Psoas muscle (tissue), 8 donors: Measurements from ENCODE around the gene UTP18. TPM values are rescaled to one million over a fixed set of nuclear protein-coding genes. Genes with fewer than 3 reads are reported as not detected.

Source experiments
- ATAC-seq, 4 donors: fragments of 200-7000 bp; cut with Tn5 transposase; one replicate each; pipeline ENCODE4 v1.9.1; 2020; ENCODE audit warnings: moderate library complexity in 3 of 4, mild to moderate bottlenecking in 2 of 4
- DNase-seq, 2 donors: peaks; one replicate each; pipeline ENCODE4 v3.0.0-alpha.2; 2020
- H3K27ac ChIP-seq: fragments of 200-600 bp; one replicate; pipeline ENCODE4 v1.8.0; 2022
- H3K27me3 ChIP-seq, 3 donors: fragments of 200-600 bp in 1 of 3; one replicate each; pipeline versions ENCODE4 v1.6.1 to v1.8.0; 2013 to 2022; ENCODE audit warnings: low read length in 2 of 3, mild to moderate bottlenecking in 2 of 3, moderate library complexity in 1 of 3; ENCODE audit not compliant: insufficient read depth in 3 of 3
- H3K36me3 ChIP-seq, 2 donors: fragments of 200-600 bp in 1 of 2; one replicate each; pipeline versions ENCODE4 v1.6.1 to v1.8.0; 2013 to 2022; ENCODE audit warnings: low read depth in 1 of 2, mild to moderate bottlenecking in 1 of 2, moderate library complexity in 1 of 2; ENCODE audit not compliant: insufficient read depth in 1 of 2
- H3K4me1 ChIP-seq: fragments of 200-600 bp; one replicate; pipeline ENCODE4 v1.8.0; 2022
- H3K4me3 ChIP-seq: fragments of 200-600 bp; one replicate; pipeline ENCODE4 v1.8.0; 2022; ENCODE audit warnings: mild to moderate bottlenecking
- H3K9me3 ChIP-seq: fragments of 200-600 bp; one replicate; pipeline ENCODE4 v1.8.0; 2022
- CTCF ChIP-seq: fragments of 200-600 bp; IDR thresholded peaks from one replicate; pipeline ENCODE4 v1.8.0; 2022; ENCODE audit warnings: antibody characterized with exemption
- WGBS, 3 donors: extraction: QIAGEN DNeasy Blood & Tissue Kit; methylation state at CpG; one replicate each; pipeline versions ENCODE4 v1.1.6 to v1.1.7; 2013; 5-methylcytosine and 5-hydroxymethylcytosine counted together
- intact Hi-C, 2 donors: fragments of 100-400 bp; cut with DNase I; formaldehyde crosslinking; loops; one replicate each; pipeline versions ENCODE4 v1.11.0 to v1.14.2; 2022
- long read RNA-seq, 2 donors: library from polyadenylated mRNA; unstranded; transcript quantifications; one replicate each; pipeline ENCODE4 v2.0.0, GENCODE V29; 2021
- polyA plus RNA-seq, 3 donors: library from polyadenylated mRNA; stranded (reverse); fragments of 200-250 nt; gene quantifications; one replicate each; pipeline ENCODE4 v1.2.3, GENCODE V29; 2013
- total RNA-seq, 4 donors: library from RNA; stranded (reverse); fragmentation: NEBNext Ultra II Directional in 2 of 4; extraction: Animal tissue kit (Norgen Biotek cat#: 25700) in 2 of 4; gene quantifications; one replicate each; pipeline versions ENCODE4 v1.2.1 to v1.2.4, GENCODE V29; 2021 to 2023
- donor health status: healthy with polysubstance abuse.
- donor health status: DM: no; HTN: no; CAD: no; lungs with moderate emphysema.
- donor health status: Bipolar disorder and iron deficiency.
- donor health status: healthy.
- donor health status: DM: yes; HTN: yes; CAD: no.
- donor health status: DM: no; HTN: no; CAD: no.
- donor health status: DM: no; HTN: no; CAD: no.
- donor health status: DM: yes; HTN: yes; CAD: no.

The UTP18 gene
- 10 to 100 TPM; 13.1 to 24.6 (median 20.2) TPM for total RNA-seq
- 10 to 100 TPM; 22.3 to 32.5 (median 27.1) TPM for polyA plus RNA-seq
- long read RNA-seq, donor 1, transcript UTP18-201 (14 exons, 1,894 nt): major isoform, 20 of 24 reads
- long read RNA-seq, donor 1, partial matches to known transcripts: 0 of 24 reads
- long read RNA-seq, donor 1, other reads (novel, unspliced or antisense): 4 of 24 reads
- long read RNA-seq, donor 2, transcript UTP18-201 (14 exons, 1,894 nt): major isoform, 36 of 41 reads
- long read RNA-seq, donor 2, partial matches to known transcripts: 0 of 41 reads
- long read RNA-seq, donor 2, other reads (novel, unspliced or antisense): 5 of 41 reads

DNA sequence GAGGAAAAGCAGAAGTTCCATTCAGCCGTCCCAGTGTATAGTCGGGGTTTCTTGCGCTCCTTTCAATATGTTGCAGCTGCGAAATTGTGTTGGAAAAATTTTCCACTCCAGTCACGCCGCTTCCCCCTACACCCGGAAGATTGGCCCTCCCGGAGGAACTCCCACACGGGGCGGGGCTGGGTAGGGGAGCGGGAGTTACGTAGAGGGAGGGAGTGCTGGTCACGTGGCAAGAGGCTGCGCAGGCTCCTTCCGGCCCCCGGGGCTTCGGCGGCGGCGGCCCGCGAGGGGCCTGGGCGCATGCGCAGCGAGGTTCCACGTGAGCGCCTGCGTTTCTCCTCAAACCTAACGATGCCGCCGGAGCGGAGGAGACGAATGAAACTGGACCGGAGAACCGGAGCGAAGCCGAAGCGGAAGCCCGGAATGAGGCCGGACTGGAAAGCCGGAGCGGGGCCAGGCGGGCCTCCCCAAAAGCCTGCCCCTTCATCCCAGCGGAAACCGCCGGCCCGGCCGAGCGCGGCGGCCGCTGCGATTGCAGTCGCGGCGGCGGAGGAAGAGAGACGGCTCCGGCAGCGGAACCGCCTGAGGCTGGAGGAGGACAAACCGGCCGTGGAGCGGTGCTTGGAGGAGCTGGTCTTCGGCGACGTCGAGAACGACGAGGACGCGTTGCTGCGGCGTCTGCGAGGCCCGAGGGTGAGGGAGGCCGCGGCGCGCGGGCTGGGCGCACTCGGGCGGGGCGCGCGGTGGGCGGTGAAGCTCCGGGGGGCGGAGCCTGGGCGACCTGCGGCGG lies at the start of gene UTP18:
UTP18 (plus strand) TSS at position 310 of the 787 bp plus-strand sequence; CDS start at position 349, 39 bp downstream.
- peak; percentile 97 to 99 for DNase-seq
- Histone ChIP-seq H3K36me3 (peaks cover 0 to 52% of the 10 kb centered on the region in 2 donors), H3K27me3 (no peaks in the 10 kb centered on the region), H3K9me3 (no peaks in the 10 kb centered on the region), H3K4me3 (peak within 1 kb of the TSS; percentile 99), H3K27ac (peak within 1 kb of the TSS; percentile 99), H3K4me1 (peaks cover 36% of the 10 kb centered on the region)
- 0 to 1% (median 1%) methylated on average over 56 to 93 of the region's 93 CpGs for WGBS, 3 donors
- TF ChIP-seq CTCF: no peak
- ATAC-seq: peak; percentile 97
- intact Hi-C loops: no loop called here

- no peak for TF ChIP-seq CTCF
- intact Hi-C loops: no loop called here
- Histone ChIP-seq H3K27ac (no peak overlapping the region), H3K4me1 (no peaks in the 10 kb centered on the region), H3K36me3 (peaks cover 3 to 98% of the 10 kb centered on the region in 2 donors), H3K4me3 (no peak overlapping the region), H3K27me3 (no peaks in the 10 kb centered on the region), H3K9me3 (no peaks in the 10 kb centered on the region)
- DNase-seq (no peak), ATAC-seq (no peak)
- WGBS, 3 donors: 85 to 90% (median 90%) methylated on average over 1 of the region's 1 CpG
Observed at GRCh38 chr17:51214920-51215319, 45.4 kb upstream of the UTP18 start.

DNA sequence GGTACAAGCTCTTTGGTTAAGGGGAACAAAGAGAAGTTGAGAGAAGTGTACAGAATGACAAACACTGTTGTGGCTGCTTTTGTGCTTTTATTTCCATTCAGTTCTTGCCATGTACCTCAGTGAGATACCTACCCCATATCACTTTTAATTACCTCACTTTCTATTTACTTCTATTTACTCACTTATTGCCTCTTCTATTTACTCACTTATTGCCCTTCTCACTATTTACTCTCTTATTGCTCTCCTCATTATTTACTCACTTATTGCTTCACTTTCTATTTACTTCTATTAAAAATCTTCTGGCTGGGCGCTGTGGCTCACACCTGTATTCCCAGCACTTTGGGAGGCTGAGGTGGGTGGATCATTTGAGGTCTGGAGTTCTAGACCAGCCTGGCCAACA lies 42.4 kb upstream of the UTP18 start:
- Histone ChIP-seq H3K36me3 (peaks cover 3 to 100% of the 10 kb centered on the region in 2 donors), H3K4me3 (no peak overlapping the region), H3K27me3 (no peaks in the 10 kb centered on the region), H3K4me1 (no peaks in the 10 kb centered on the region), H3K9me3 (no peaks in the 10 kb centered on the region), H3K27ac (no peak overlapping the region)
- no peak for DNase-seq
- intact Hi-C loops: no loop called here
- no peak for TF ChIP-seq CTCF
- ATAC-seq: no peak
- WGBS, 3 donors: 95 to 100% (median 100%) methylated on average over 1 of the region's 1 CpG

GRCh38 chr17:51221322-51221721 lies 39.0 kb upstream of the UTP18 start:
- H3K27me3 ChIP-seq: no peaks in the 10 kb centered on the region
- H3K4me3 ChIP-seq: no peak overlapping the region
- no peak for TF ChIP-seq CTCF
- WGBS, 3 donors: 84 to 92% (median 89%) methylated on average over 4 of the region's 4 CpGs
- H3K4me1 ChIP-seq: no peaks in the 10 kb centered on the region
- H3K36me3 ChIP-seq: peaks cover 3 to 85% of the 10 kb centered on the region in 2 donors
- H3K27ac ChIP-seq: no peak overlapping the region
- no peaks in the 10 kb centered on the region for H3K9me3 ChIP-seq
- intact Hi-C loops: no loop called here
- no peak for ATAC-seq
- DNase-seq: no peak
